GM19372 (cell line): ENCODE data around the gene S100PBP.

Experiments
- ATAC-seq: cut with Tn5 transposase; IDR thresholded peaks from one replicate; pipeline ENCODE4 v1.9.1; 2021; ENCODE audit warnings: mild to moderate bottlenecking, low read depth, moderate library complexity; ENCODE audit not compliant: unreplicated experiment

S100PBP gene

GRCh38 chr1:32817159-32817814, at the start of gene S100PBP, which contains the start of gene YARS1:
Gene S100PBP (plus strand): TSS chr1:32817653. CDS start chr1:32826100, 8,447 bp downstream.
Gene YARS1 (minus strand): TSS chr1:32817358. CDS start chr1:32817244, 114 bp downstream.
- peak; percentile 87 for ATAC-seq

- no peak for ATAC-seq
Observed at GRCh38 chr1:32768110-32768850, 49.2 kb upstream of the S100PBP start.

GRCh38 chr1:32769524-32770220, 47.8 kb upstream of the S100PBP start:
- ATAC-seq: no peak

- no peak for ATAC-seq
Observed at GRCh38 chr1:32770221-32770731, 47.2 kb upstream of the S100PBP start.

GRCh38 chr1:32770741-32771548, 46.5 kb upstream of the S100PBP start:
- ATAC-seq: no peak

GRCh38 chr1:32771561-32772280, 45.7 kb upstream of the S100PBP start:
- ATAC-seq: no peak

GRCh38 chr1:32772281-32773017, 45.0 kb upstream of the S100PBP start:
- no peak for ATAC-seq

- no peak for ATAC-seq
Observed at GRCh38 chr1:32773018-32773763, 44.3 kb upstream of the S100PBP start.

GRCh38 chr1:32773764-32774463, 43.5 kb upstream of the S100PBP start:
- ATAC-seq: no peak

GRCh38 chr1:32774464-32774808, 43.0 kb upstream of the S100PBP start:
- no peak for ATAC-seq

- no peak for ATAC-seq
Observed at GRCh38 chr1:32774950-32775634, 42.4 kb upstream of the S100PBP start.

GRCh38 chr1:32775640-32776337, 41.7 kb upstream of the S100PBP start:
- ATAC-seq: no peak

GRCh38 chr1:32779242-32779641, 38.2 kb upstream of the S100PBP start:
- ATAC-seq: no peak

GRCh38 chr1:32780005-32780404, 37.4 kb upstream of the S100PBP start:
- no peak for ATAC-seq

- no peak for ATAC-seq
Observed at GRCh38 chr1:32780628-32781234, 36.7 kb upstream of the S100PBP start.

- ATAC-seq: no peak
Observed at GRCh38 chr1:32782086-32782485, 35.4 kb upstream of the S100PBP start.
